ENCODE data around the gene FAM131A.
A peak's percentile ranks its signal among the peaks of the same experiment; 100 is the strongest.

Gene FAM131A

DNA sequence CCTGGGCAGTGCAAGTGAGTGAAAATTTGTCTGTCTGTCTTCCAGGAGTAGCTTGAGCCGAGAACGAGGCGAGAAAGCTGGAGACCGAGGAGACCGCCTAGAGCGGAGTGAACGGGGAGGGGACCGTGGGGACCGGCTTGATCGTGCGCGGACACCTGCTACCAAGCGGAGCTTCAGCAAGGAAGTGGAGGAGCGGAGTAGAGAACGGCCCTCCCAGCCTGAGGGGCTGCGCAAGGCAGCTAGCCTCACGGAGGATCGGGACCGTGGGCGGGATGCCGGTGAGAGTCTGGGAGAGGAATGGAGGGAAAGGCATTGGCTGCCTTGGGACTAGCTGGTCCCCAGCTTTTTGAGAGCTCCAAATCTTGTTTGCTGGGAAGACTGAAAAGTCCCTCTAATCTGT is 10.2 kb upstream of the FAM131A start:
- Histone ChIP-seq H3K4me3 (ENCODE audit: low read depth in 1 of 5, low read length in 5 of 5) (no peak overlapping the region), H3K27ac (ENCODE audit: low read depth, low read length) (no peak overlapping the region), H3K27me3 (ENCODE audit: control insufficient read depth in 5 of 5, insufficient read depth in 4 of 5, low read length in 5 of 5) (no peaks in the 10 kb centered on the region)

GRCh38 chr3:184328516-184328915 is 8.9 kb upstream of the FAM131A start:
- H3K4me3 ChIP-seq (ENCODE audit: low read depth in 1 of 5, low read length in 5 of 5), result no peak overlapping the region
- no peaks in the 10 kb centered on the region for H3K9me3 ChIP-seq (ENCODE audit: control insufficient read depth in 5 of 5, low read length in 5 of 5)
- H3K36me3 ChIP-seq (ENCODE audit: control insufficient read depth in 5 of 5, insufficient read depth in 5 of 5, low read length in 5 of 5), result peaks cover 14 to 98% (median 96%) of the 10 kb centered on the region in 5 donors

More for the DNA sequence above, 10.2 kb upstream of the FAM131A start:
- Histone ChIP-seq H3K9ac (ENCODE audit: low read length in 5 of 5) (no peak overlapping the region), H3K36me3 (ENCODE audit: control insufficient read depth in 5 of 5, insufficient read depth in 5 of 5, low read length in 5 of 5) (peaks cover 14 to 98% (median 96%) of the 10 kb centered on the region in 5 donors), H3K9me3 (ENCODE audit: control insufficient read depth in 5 of 5, low read length in 5 of 5) (no peaks in the 10 kb centered on the region), H3K4me1 (ENCODE audit: control insufficient read depth in 5 of 5, insufficient read depth in 5 of 5, low read length in 5 of 5) (peaks cover 11 to 21% (median 18%) of the 10 kb centered on the region in 5 donors)

GRCh38 chr3:184332370-184333090 is 4.9 kb upstream of the FAM131A start:
- Histone ChIP-seq H3K9me3 (ENCODE audit: control insufficient read depth in 5 of 5, low read length in 5 of 5) (no peaks in the 10 kb centered on the region), H3K27ac (ENCODE audit: low read depth, low read length) (peak overlapping the region; percentile 39), H3K4me3 (ENCODE audit: low read depth in 1 of 5, low read length in 5 of 5) (no peak overlapping the region), H3K4me1 (ENCODE audit: control insufficient read depth in 5 of 5, insufficient read depth in 5 of 5, low read length in 5 of 5) (peaks cover 8 to 37% (median 21%) of the 10 kb centered on the region in 5 donors), H3K27me3 (ENCODE audit: control insufficient read depth in 5 of 5, insufficient read depth in 4 of 5, low read length in 5 of 5) (no peaks in the 10 kb centered on the region), H3K36me3 (ENCODE audit: control insufficient read depth in 5 of 5, insufficient read depth in 5 of 5, low read length in 5 of 5) (peaks cover 4 to 77% (median 73%) of the 10 kb centered on the region in 5 donors), H3K9ac (ENCODE audit: low read length in 5 of 5) (peak overlapping the region in 2 of 5 donors; percentile 14 to 28)

More at GRCh38 chr3:184328516-184328915, 8.9 kb upstream of the FAM131A start:
- H3K4me1 ChIP-seq (ENCODE audit: control insufficient read depth in 5 of 5, insufficient read depth in 5 of 5, low read length in 5 of 5), result peaks cover 3 to 21% (median 5%) of the 10 kb centered on the region in 5 donors
- no peak overlapping the region for H3K9ac ChIP-seq (ENCODE audit: low read length in 5 of 5)
- H3K27me3 ChIP-seq (ENCODE audit: control insufficient read depth in 5 of 5, insufficient read depth in 4 of 5, low read length in 5 of 5), result no peaks in the 10 kb centered on the region
- H3K27ac ChIP-seq (ENCODE audit: low read depth, low read length), result no peak overlapping the region

GRCh38 chr3:184333190-184333589 is 4.2 kb upstream of the FAM131A start:
- Histone ChIP-seq H3K9me3 (ENCODE audit: control insufficient read depth in 5 of 5, low read length in 5 of 5) (no peaks in the 10 kb centered on the region), H3K4me3 (ENCODE audit: low read depth in 1 of 5, low read length in 5 of 5) (no peak overlapping the region), H3K9ac (ENCODE audit: low read length in 5 of 5) (no peak overlapping the region), H3K4me1 (ENCODE audit: control insufficient read depth in 5 of 5, insufficient read depth in 5 of 5, low read length in 5 of 5) (peaks cover 8 to 44% (median 27%) of the 10 kb centered on the region in 5 donors), H3K27ac (ENCODE audit: low read depth, low read length) (peak overlapping the region; percentile 39), H3K36me3 (ENCODE audit: control insufficient read depth in 5 of 5, insufficient read depth in 5 of 5, low read length in 5 of 5) (peaks cover 4 to 71% (median 67%) of the 10 kb centered on the region in 5 donors), H3K27me3 (ENCODE audit: control insufficient read depth in 5 of 5, insufficient read depth in 4 of 5, low read length in 5 of 5) (no peaks in the 10 kb centered on the region)

DNA sequence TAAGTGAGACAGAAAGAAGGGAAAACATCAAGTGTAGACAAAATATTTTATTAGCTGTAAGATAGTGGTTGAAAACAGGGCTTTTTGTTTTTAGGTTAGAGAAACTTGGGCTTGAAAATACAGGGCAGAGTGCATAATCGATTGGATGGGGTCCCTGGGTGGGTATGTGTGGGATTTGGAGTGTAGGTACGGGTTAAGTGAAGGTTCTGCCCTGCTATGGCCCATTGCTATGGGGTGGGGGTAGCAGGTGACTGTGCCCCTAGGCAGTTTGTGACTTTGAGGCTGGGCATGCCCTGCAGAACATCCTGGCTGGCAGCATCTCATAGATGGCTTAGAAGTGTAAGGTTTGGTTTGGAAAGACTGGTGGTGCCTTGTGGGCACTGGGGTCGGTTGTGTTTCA is 3.7 kb upstream of the FAM131A start:
- H3K9ac ChIP-seq (ENCODE audit: low read length in 5 of 5), result no peak overlapping the region
- H3K4me1 ChIP-seq (ENCODE audit: control insufficient read depth in 5 of 5, insufficient read depth in 5 of 5, low read length in 5 of 5), result peaks cover 8 to 49% (median 32%) of the 10 kb centered on the region in 5 donors
- no peak overlapping the region for H3K4me3 ChIP-seq (ENCODE audit: low read depth in 1 of 5, low read length in 5 of 5)
- no peaks in the 10 kb centered on the region for H3K27me3 ChIP-seq (ENCODE audit: control insufficient read depth in 5 of 5, insufficient read depth in 4 of 5, low read length in 5 of 5)
- peak overlapping the region; percentile 39 for H3K27ac ChIP-seq (ENCODE audit: low read depth, low read length)
- H3K9me3 ChIP-seq (ENCODE audit: control insufficient read depth in 5 of 5, low read length in 5 of 5), result no peaks in the 10 kb centered on the region
- peaks cover 4 to 66% (median 62%) of the 10 kb centered on the region in 5 donors for H3K36me3 ChIP-seq (ENCODE audit: control insufficient read depth in 5 of 5, insufficient read depth in 5 of 5, low read length in 5 of 5)

DNA sequence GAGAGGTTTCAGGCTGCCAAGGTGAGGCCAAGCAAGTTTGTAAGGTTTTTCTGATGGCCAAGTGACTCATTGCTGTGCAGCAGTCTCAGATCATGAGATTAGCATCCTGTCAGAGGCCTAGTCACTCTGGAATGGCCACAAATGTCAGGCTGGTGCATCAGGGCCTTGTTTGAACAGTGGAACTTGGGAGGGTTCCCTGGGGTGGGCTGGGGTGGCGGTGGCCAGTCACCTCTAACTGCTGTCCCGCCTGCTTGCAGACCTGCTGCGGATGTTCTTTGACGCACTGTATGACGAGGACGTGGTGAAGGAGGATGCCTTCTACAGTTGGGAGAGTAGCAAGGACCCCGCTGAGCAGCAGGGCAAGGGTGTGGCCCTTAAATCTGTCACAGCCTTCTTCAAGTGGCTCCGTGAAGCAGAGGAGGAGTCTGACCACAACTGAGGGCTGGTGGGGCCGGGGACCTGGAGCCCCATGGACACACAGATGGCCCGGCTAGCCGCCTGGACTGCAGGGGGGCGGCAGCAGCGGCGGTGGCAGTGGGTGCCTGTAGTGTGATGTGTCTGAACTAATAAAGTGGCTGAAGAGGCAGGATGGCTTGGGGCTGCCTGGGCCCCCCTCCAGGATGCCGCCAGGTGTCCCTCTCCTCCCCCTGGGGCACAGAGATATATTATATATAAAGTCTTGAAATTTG is 2.8 kb upstream of the FAM131A start:
- H3K9ac ChIP-seq (ENCODE audit: low read length in 5 of 5), result no peak overlapping the region
- H3K4me1 ChIP-seq (ENCODE audit: control insufficient read depth in 5 of 5, insufficient read depth in 5 of 5, low read length in 5 of 5), result peaks cover 8 to 55% (median 38%) of the 10 kb centered on the region in 5 donors
- H3K36me3 ChIP-seq (ENCODE audit: control insufficient read depth in 5 of 5, insufficient read depth in 5 of 5, low read length in 5 of 5), result peaks cover 2 to 57% (median 53%) of the 10 kb centered on the region in 5 donors
- H3K27ac ChIP-seq (ENCODE audit: low read depth, low read length), result peak overlapping the region; percentile 98
- no peaks in the 10 kb centered on the region for H3K9me3 ChIP-seq (ENCODE audit: control insufficient read depth in 5 of 5, low read length in 5 of 5)
- no peaks in the 10 kb centered on the region for H3K27me3 ChIP-seq (ENCODE audit: control insufficient read depth in 5 of 5, insufficient read depth in 4 of 5, low read length in 5 of 5)
- H3K4me3 ChIP-seq (ENCODE audit: low read depth in 1 of 5, low read length in 5 of 5), result no peak overlapping the region

- Histone ChIP-seq H3K9ac (ENCODE audit: low read length in 5 of 5) (peak overlapping the region in 4 of 5 donors; percentile 63 to 87 (median 79)), H3K4me1 (ENCODE audit: control insufficient read depth in 5 of 5, insufficient read depth in 5 of 5, low read length in 5 of 5) (peaks cover 8 to 55% (median 38%) of the 10 kb centered on the region in 5 donors), H3K27me3 (ENCODE audit: control insufficient read depth in 5 of 5, insufficient read depth in 4 of 5, low read length in 5 of 5) (no peaks in the 10 kb centered on the region), H3K4me3 (ENCODE audit: low read depth in 1 of 5, low read length in 5 of 5) (peak overlapping the region; percentile 31 to 80 (median 74)), H3K27ac (ENCODE audit: low read depth, low read length) (peak overlapping the region; percentile 98), H3K9me3 (ENCODE audit: control insufficient read depth in 5 of 5, low read length in 5 of 5) (no peaks in the 10 kb centered on the region), H3K36me3 (ENCODE audit: control insufficient read depth in 5 of 5, insufficient read depth in 5 of 5, low read length in 5 of 5) (peaks cover 0 to 50% (median 48%) of the 10 kb centered on the region in 5 donors)
Measured at GRCh38 chr3:184335291-184335660, 2.1 kb upstream of the FAM131A start.

GRCh38 chr3:184335661-184336546 is 1.5 kb upstream of the FAM131A start:
- H3K27ac ChIP-seq (ENCODE audit: low read depth, low read length), result peak overlapping the region; percentile 98
- no peaks in the 10 kb centered on the region for H3K27me3 ChIP-seq (ENCODE audit: control insufficient read depth in 5 of 5, insufficient read depth in 4 of 5, low read length in 5 of 5)
- no peaks in the 10 kb centered on the region for H3K9me3 ChIP-seq (ENCODE audit: control insufficient read depth in 5 of 5, low read length in 5 of 5)
- peaks cover 8 to 55% (median 38%) of the 10 kb centered on the region in 5 donors for H3K4me1 ChIP-seq (ENCODE audit: control insufficient read depth in 5 of 5, insufficient read depth in 5 of 5, low read length in 5 of 5)
- peak overlapping the region; percentile 74 to 80 (median 80) for H3K4me3 ChIP-seq (ENCODE audit: low read depth in 1 of 5, low read length in 5 of 5)
- peaks cover 0 to 45% (median 44%) of the 10 kb centered on the region in 5 donors for H3K36me3 ChIP-seq (ENCODE audit: control insufficient read depth in 5 of 5, insufficient read depth in 5 of 5, low read length in 5 of 5)
- H3K9ac ChIP-seq (ENCODE audit: low read length in 5 of 5), result peak overlapping the region; percentile 71 to 89 (median 86)

GRCh38 chr3:184336547-184337398 is 627 bp upstream of the FAM131A start:
- H3K27me3 ChIP-seq (ENCODE audit: control insufficient read depth in 5 of 5, insufficient read depth in 4 of 5, low read length in 5 of 5), result no peaks in the 10 kb centered on the region
- peak overlapping the region; percentile 74 to 80 (median 80) for H3K4me3 ChIP-seq (ENCODE audit: low read depth in 1 of 5, low read length in 5 of 5)
- H3K9me3 ChIP-seq (ENCODE audit: control insufficient read depth in 5 of 5, low read length in 5 of 5), result no peaks in the 10 kb centered on the region
- H3K27ac ChIP-seq (ENCODE audit: low read depth, low read length), result peak overlapping the region; percentile 98
- H3K9ac ChIP-seq (ENCODE audit: low read length in 5 of 5), result peak overlapping the region; percentile 71 to 89 (median 86)
- H3K4me1 ChIP-seq (ENCODE audit: control insufficient read depth in 5 of 5, insufficient read depth in 5 of 5, low read length in 5 of 5), result peaks cover 8 to 52% (median 38%) of the 10 kb centered on the region in 5 donors
- H3K36me3 ChIP-seq (ENCODE audit: control insufficient read depth in 5 of 5, insufficient read depth in 5 of 5, low read length in 5 of 5), result peaks cover 0 to 42% (median 37%) of the 10 kb centered on the region in 5 donors
